HuH-7 (cell line): ENCODE data around the gene HEYL.
A peak's percentile ranks its signal among the peaks of the same experiment; 100 is the strongest.

Experiments
- DNase-seq: peaks from one replicate; pipeline ENCODE4 v3.0.0; 2011; ENCODE audit warnings: low spot score

Gene HEYL

DNA sequence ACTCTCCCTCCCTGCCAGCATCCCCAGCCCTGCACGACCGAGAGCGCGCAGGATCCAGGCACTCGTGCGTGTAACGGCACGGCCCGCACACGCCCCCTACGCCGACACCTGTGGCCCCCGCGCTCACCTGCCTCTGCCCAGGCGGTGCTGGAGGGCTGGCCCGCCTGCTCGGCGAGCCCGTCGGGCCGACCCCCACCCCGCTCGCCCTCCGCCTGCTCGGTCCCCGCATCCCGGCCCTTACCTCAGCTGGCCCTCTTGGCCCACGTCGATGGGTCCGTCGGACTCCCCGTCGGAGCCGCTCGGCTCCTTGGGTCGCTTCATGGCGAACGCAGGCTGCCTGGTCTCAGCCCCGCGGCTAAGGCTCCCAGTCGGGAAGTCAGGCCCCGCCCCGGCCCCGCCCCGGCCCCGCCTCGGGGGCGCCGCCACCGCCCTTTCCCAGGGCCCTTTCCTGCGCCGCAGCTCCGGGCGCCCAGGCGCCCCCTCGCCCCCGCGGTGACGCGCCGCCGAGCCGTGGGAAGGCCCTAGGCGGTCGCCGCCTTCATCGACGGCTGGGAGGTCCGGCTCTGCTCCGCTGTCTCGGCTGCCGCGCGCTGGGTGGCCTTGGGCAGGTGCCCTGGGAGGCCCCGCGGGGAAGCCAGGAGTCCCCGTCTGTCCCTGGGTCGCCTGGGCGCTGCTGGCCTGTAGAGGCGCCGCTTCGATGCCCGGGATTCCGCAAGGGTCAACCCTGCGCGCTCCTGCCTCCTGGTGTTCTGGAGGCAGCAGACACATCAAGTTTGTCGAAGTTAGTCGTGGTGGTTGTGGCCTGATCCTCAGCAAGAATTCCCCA is at the start of gene HEYL:
HEYL (minus strand) TSS at position 339 of the 826 bp plus-strand sequence; CDS start at position 321, 18 bp downstream.
- DNase-seq: peak; percentile 97

DNA sequence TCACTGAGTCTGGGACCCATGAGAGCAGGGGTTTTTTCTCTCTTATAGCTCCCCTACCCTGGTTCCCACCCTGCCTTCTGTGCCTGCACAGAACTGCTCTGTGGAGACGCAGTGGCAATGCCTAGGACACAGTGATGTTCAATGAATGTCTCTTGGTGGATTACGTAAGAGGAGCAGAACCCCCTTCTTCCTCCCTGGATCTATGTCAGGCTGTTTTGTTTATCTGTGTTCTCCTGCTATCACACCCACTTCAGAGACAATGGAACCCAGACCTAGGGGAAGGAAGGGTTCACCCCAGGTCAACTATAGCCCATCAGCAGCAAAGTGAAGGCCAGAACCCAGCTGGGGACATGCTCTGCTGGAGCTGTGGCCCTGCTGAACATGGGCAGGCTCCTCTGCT is 49.8 kb upstream of the HEYL start:
- DNase-seq: no peak

DNA sequence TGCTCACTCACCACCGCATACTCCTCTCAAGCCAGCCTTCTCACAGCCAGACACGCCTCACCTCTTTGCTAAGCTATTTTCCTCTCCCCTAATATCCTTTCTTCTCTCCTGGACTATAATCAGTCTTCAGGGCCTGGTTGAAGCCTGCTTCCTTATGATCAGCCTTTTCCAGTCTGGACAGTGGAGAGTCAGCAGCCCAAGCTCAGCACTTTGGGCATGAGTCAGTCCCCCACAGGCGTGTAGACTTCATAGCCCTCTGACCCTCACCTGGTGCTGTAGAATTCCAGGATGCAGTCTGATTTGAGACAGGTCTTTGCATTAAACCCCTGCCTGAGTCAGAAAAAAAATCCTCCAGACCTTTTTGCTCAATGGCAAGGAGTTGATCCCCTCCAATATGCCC is 49.3 kb upstream of the HEYL start:
- DNase-seq: no peak

DNA sequence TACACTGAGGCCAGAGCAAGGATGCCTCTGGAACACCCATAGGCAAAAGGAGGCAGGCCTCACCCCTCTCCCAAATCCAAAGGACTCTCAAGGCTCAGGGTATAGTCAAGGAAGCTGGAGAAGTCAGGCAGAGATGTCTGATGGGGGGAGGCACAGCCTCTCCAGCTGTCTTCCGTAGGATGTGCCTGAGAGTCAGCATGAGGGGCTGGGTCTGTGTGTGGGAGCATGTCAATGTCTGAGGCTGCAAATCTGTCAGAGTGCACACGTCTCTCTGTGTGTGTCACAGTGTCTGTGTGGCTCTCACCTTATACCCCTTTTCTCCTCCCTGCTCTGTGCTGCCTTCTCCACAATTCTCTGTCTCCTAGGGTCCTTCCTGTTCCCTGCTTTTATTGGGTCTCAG is 47.8 kb upstream of the HEYL start:
- no peak for DNase-seq

DNA sequence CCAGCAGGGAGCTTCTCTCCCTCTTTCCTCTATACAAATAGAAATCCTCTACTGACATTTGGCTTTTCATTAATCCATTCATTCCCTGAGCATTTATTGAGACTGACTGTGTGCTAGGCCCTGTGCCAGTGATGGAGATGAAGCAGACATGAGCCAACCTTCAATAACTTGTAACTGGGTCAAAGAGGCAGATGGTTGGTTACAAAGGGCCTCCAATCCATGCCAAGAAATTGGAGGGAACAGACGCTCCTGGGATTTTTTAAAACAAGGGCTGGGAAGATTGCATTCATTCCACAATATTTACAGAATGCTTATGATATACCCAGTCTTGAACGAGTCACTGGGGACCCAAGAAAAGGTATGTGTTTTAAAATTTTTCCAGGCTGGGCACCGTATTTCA is 45.6 kb upstream of the HEYL start:
- no peak for DNase-seq

DNA sequence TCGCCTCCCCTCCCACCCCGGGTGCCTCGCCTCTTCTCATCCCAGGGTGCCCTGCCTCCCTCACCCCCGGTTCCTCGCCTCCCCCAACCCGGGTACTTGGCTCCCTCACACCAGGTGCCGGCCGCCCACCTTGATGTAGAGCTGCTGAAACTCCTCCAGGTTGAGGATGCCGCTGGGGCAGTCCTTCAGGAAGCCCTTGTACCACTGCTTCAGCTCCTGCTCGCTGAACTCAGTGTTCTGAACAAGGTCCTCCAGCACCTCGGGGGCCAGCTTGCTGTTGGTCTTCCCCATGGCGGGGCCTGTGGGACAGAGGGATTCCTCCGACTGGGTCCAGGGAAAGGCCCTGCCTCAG is 44.8 kb upstream of the HEYL start:
- no peak for DNase-seq

DNA sequence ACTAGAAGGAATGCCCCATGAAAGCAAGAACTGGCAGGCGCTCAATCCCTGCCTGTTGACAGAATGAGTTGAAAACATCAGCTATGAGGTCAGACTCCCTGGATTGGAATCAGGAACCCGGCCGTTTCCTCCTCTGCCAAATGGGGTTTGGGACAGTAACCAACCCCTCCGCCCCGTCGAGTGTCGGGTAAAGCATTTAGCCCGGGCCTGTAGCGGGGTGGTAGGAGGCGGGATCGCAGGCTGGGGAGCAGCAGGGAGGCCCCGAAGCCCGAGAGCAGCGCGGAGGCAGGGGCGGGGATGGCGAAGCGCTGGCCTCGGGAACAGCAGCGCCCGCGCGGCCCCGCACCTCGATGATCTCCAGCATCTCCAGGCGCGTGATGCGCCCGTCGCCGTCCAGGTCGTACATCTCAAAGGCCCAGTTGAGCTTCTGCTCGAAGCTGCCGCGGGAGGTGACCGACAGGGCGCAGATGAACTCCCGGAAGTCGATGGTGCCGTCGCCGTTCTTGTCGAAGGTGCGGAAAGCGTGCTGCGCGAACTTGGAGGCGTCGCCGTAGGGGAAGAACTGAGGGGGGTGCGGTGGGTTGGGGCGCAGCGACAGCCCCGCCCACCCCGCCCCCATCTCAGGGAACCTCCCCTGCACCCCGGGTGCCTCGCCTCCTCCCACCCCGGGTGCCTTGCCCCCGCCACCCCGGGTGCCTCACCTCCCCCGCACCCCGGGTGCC is 44.3 kb upstream of the HEYL start:
- no peak for DNase-seq

DNA sequence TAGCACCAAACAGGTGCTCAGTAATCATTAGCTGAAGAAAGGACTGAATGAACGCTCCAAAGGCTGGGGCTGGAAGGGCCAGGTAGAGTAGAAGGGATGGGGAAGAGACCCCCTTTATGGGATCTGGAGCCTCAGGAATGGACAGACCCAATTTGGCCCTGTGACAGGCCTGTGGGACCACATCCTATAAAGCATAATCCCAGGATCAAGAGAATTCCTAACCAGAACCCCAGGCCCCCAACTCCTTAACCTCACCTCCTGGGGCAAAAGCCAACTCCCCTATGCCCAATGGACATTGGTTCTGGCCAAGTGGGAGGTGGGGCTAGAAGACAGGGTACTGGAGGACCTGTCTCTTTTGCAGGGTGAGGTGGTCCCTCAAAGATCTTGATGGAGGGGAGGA is 42.6 kb upstream of the HEYL start:
- no peak for DNase-seq

DNA sequence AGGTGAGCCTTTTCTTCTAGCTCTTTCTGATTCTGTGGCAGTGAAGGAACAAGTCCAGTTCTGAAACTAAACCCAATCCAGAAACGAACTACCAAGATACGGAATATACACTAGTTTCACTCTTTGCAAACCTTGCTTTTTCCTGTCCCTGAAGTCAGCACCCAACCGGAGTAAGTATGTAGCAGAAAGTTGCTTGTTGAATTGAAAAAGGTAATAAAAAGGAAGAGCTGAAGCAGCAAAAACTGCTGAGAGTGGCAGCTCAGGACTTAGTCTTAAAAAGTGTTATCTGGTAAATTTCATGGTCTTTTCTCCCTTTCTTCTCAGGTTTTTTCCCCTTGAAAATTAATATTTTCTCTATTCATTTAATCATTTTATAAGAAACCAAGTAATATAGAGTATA is 41.9 kb upstream of the HEYL start:
- DNase-seq: no peak

DNA sequence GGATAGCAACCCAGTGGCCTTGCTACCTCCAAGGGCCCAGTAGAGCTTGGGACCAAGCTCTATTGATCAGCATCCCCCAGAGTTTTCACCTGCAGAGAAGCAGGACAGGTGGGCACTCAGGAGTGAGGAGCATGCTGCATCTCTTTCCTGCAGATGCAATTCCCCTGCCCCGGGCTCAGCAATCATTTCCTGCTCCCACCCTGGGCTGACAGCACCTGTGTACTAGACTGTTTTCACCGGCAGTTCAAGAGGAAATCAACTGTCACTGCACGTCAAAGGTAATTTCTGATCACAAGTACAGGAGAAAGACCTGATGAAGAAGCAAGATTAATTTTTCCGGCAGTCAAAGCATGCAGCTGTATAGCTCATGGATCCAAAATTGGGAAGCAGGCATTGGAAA is 41.3 kb upstream of the HEYL start:
- no peak for DNase-seq

DNA sequence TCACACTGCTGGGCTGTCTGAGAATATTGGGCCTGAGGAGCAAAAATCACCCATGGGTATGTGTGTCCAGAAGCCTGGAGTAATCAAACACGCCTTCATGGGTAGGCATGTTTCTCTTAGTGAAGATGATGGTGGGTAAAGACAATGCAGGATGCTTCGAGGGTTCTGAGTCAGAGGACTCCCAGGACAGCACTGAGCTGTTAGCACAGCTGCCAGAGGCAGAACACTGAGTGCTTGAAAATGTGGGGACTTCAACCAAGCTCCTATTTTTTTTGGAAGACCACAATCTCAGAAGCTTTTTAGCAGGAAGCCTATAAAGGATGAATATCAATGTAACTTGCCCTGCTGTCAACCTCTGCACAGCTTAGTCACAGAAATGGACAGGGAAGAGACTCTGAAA is 40.4 kb upstream of the HEYL start:
- DNase-seq: no peak

DNA sequence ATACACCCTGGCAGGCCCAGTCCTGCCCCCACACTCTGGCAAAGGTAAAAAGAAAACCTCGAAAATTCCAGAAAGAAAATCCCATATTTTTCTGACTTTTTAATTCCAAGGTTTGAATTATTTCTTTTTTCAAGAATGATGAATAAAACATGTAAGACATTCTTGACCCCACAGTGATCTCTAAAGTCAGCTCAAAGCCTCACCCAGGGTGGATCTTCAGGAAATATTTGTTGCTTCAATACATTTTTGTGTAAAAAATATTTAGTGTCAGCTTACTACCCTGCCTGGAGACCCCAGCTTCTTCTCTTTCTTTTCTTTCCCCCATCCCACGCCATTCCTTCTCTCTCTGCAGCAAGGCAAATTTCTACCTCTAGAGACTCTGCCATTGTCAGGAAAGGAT is 39.4 kb upstream of the HEYL start:
- no peak for DNase-seq

DNA sequence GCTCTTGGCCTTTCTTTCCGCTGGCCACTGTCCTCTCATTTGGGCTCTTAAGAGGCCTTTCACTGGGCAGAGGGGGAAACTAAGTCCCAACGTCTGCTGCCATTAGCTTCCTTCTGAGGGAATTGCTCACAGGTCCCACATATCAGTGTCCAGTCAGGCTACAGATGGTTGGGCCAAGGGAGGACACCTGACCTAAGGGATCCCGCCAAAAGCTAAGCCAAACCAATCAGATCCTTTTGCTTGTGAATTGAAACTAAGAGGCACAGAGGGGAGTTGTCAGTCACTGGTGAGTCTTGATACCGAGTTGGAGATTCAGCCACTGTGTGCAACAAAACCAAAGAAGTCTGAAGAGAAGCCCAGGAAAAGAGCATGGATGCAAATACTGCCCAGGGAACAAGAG is 38.2 kb upstream of the HEYL start:
- no peak for DNase-seq

DNA sequence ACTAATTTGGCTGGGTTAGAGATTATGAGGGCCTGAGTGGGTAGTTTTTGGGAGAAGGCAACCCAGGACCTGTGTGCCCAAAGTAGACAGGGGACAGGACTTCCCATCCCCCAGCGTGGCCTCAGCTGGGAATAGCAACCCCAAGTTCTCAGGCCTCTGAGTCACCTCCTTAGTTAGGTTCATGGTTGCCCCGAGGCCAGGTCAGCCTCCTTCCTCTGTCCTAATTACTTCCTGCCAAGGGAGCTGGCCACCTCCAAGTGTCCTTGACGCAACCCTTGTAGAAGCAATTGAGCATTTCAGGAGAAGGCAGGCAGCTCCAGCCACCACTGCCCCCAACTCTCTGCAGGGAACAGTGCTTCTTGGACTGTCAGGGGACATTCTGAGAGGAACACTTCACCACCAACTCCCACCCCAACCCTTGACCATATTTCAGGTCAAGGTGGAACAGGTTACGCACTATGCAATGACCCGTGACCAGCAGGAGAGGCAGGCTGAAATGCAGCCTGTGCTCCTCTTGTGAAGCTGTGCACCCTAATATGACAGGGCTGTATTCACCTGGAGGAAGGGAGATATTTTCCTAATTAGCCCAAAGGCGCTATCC is 37.6 kb upstream of the HEYL start:
- DNase-seq: no peak

DNA sequence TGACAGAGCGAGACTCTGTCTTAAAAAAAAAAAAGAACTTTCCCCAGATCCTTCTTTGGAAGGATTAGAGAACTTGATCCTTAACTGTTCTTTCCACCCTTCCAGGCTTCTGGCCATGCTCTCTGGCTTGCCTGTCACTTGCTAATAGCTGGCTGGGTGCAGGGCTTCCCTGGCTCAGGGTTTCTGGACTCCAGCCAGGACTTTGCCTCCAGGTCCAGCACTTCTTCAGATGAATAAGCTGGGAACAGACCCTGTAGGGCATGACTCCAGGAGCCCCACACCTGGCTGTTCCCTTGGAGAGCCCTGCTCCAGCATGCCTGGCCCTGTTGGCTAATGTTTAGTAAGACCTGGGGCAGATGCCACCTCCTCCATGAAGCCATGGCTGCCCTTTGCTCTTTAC is 35.8 kb upstream of the HEYL start:
- DNase-seq: no peak

DNA sequence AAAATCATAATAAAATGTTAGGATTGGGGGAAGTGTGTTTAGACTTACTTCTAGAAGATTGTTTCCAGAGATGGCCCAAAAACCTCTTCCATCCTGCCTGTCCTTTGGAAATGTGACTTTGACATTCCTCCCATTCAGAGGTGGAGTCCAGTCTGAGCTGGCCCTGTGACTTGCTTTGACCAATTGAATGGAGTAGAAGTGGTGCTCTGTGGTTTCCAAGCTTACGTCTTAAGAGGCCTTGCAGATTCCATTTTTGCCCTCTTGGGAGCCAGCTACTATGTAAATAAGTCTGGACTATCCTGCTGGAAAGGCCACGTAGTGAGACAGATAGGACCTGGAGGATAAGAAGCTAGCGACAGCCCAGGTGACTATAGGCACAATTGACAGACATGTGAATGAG is 33.8 kb upstream of the HEYL start:
- DNase-seq: no peak

DNA sequence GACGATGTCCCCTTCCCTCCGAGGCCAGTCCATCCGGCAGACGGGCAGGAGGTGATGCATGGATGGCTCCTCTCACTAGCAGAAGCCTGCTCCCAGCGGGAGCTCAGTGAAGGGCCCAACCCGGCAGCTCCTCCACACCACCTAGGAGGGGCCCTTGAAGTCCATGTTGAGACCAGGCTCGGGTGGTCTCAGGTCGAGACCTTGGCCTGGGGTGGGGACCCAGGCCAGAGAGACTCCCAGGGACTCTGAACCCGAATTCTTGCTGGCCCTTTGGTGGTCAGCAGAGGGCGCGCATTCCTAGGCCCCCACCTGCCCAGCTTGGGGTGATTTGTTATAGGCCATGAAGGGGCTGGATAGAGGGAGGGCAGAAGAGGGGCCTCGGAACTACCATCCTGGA is 33.1 kb upstream of the HEYL start:
- DNase-seq: peak; percentile 84

DNA sequence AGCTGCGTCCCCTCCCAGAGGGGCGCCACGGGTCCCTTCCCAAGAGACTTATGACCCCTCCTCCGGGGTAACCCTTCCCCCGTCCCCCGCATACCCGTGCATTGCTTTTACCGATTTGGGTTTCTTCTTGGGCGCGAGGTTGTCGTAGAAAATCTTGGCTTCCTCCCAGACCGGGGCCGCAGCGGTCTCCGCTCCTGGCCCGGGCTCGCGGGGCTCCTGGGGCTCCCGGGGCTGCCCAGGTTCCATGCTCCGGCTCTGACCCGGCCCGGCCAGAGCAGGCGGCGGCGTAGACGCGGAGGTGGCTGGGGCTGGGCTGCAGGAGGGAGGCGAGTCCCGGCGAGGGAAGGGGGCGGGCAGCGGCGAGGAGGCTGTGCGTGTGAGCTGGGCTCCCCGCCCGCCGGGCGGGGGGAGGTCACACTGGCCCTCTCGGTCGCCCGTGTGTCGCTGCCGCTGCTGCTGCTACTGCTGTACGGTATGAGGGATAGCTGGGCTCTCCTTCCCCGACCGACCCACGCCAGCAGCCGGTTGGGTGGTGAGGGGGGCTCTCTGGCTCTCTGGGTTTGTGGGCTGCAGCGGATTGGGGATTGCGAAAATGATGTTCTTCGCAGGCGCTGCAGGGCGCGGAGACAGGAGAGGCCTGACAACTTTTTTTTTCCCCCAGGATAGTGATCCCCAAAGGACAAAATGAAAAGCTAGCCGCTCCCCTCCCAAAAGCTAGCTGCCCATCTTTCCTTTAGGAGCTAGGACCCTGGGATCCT is 32.5 kb upstream of the HEYL start, which contains the start of gene NT5C1A:
NT5C1A (minus strand) TSS at position 315 of the 758 bp plus-strand sequence; CDS start at position 246, 69 bp downstream.
- DNase-seq: peak; percentile 67

DNA sequence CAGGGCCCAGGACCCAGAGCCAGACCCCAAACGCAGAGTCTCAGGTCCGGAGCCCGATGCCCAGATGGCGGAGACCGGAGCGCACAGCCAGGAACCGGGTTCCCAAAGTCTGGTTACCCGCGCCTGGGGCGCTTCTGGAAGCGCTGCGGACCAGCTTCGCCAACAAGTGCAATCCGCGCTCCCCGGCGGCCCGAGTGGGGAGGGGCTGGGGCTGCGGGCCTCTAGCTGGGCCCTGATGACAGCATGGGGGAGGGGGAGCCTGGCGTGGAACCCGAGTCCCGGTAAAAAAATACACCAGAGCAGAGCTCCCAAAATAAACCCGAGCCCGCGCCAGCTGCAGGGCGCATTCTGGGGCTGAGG is 32.0 kb upstream of the HEYL start:
- DNase-seq: no peak

DNA sequence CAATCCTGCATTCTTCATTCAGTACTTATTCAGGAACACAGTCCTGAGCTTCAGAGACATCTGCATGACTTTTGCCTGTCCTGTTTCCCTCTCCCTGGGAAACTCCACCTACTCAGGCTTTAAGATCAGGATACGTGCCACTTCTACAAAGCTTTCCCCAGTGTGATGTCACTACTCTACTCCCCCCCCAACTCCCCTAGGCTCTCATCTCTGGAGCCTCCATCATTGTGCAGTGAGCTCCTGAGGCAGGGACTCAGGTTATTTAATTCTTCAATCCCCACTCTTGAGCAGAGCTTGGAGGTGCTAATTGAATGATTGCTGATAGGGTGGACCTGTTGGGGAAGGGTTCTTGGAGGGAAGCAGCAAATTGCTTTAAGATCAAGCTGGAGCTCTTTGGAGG is 31.2 kb upstream of the HEYL start:
- no peak for DNase-seq

DNA sequence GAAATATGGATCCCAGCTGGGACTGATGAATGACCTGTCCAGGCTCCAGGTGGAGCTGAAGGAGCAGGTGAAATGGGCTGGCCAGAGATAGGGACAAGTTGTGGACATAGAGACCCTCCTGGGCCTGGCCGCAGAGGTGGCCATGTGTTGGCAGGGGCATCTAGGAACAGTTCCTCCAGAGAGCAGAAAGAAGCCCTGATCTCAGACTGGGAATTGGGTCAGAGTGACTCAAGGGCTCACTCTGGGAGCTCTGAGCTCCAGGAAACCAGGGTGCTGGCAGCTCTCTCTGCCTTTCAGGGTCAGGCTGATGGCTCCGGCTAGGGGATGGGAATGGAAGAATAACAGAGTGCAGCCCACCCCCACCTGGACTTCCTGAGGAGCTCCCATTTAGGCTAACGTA is 29.5 kb upstream of the HEYL start:
- DNase-seq: no peak

DNA sequence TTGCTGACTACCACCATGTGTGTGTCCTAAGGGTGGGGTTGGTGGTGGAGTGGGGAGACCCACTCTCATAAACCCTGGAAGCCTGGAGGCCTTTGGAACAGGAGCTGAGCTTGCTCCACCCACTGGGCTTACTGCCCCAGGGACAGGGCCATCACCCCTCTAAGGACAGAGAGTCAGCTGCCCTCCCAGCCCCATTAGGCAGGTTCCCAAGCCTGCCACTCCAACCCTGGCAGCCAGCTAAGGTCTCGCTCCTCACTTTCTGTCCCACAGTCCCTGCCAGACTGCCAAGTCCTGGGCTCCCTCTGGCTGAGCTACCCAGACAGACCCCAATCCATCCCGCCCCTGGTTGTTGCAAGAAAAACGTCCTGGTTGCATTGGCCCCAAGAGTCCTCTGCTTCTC is 28.7 kb upstream of the HEYL start:
- DNase-seq: no peak

DNA sequence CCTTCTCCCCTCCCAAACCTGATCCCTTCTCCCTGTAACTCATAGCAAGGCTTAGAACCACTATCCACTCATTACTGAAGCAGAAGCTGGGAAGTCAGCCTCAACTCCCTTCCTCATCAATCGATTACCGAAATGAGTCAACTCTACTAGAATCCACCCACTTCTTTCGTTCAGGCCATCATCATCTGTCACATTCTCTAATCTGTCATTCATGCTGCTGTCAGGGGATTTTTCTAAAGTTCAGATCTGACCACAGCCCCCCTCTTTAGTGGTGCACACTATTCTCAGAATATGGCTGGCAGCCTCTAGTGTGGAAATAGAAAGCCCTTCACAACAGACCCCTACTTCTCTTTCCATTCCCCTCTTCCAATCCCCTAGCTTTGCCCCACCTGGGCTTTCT is 27.3 kb upstream of the HEYL start:
- DNase-seq: no peak
